CD4-positive, alpha-beta memory T cell (primary cell): ENCODE results near the gene RPS6KB2. TPM values are rescaled to one million over a fixed set of nuclear protein-coding genes. Genes with fewer than 3 reads are reported as not detected.

Experiments used
- CTCF ChIA-PET: fragments of 350-600 bp; sonication (Branson Sonifier 250); formaldehyde crosslinking; loops from one replicate; lab custom pipeline; 2021; ENCODE audit warnings: inconsistent platforms; ENCODE audit not compliant: partially characterized antibody; lab: Charles Lee
- POLR2A ChIA-PET: fragments of 350-600 bp; sonication (Branson Sonifier 250); formaldehyde crosslinking; loops from one replicate; lab custom pipeline; 2021; ENCODE audit not compliant: partially characterized antibody; lab: Charles Lee
- DNase-seq, 5 donors: peaks; one replicate each; pipeline versions ENCODE4 v3.0.0 to v3.0.0-alpha.2; 2020 to 2022; ENCODE audit warnings: mixed read lengths in 1 of 5
- H3K27ac ChIP-seq: one replicate; pipeline ENCODE4 v1.7.0; 2013; ENCODE audit warnings: low read depth, low read length
- H3K27me3 ChIP-seq: 2 replicates; pipeline ENCODE4 v1.7.0; 2013; ENCODE audit warnings: mild to moderate bottlenecking, low read length, moderate library complexity; ENCODE audit not compliant: insufficient read depth
- H3K36me3 ChIP-seq: 2 replicates; pipeline ENCODE4 v1.7.0; 2013; ENCODE audit warnings: mild to moderate bottlenecking, low read length, moderate library complexity; ENCODE audit not compliant: insufficient read depth
- H3K4me1 ChIP-seq: 2 replicates; pipeline ENCODE4 v1.7.0; 2013; ENCODE audit warnings: mild to moderate bottlenecking, low read length, moderate library complexity; ENCODE audit not compliant: insufficient read depth
- H3K4me3 ChIP-seq, 2 donors: one replicate each; pipeline ENCODE4 v1.7.0; 2013; ENCODE audit warnings: low read length in 2 of 2, mild to moderate bottlenecking in 1 of 2
- H3K9me3 ChIP-seq, 2 donors: one replicate each; pipeline ENCODE4 v1.7.0; 2013; ENCODE audit warnings: low read length in 2 of 2, control low read depth in 1 of 2; ENCODE audit not compliant: control insufficient read depth in 1 of 2
- H3K27ac Mint-ChIP-seq, 7 donors: one replicate each; pipeline ENCODE4 v1.8.0; 2020 to 2021; ENCODE audit warnings: mixed read lengths in 7 of 7, mild to moderate bottlenecking in 6 of 7, inconsistent platforms in 3 of 7, moderate library complexity in 3 of 7
- H3K27me3 Mint-ChIP-seq, 2 donors: one replicate each; pipeline ENCODE4 v1.8.0; 2020 to 2021; ENCODE audit warnings: mixed read lengths in 2 of 2
- H3K36me3 Mint-ChIP-seq, 2 donors: one replicate each; pipeline ENCODE4 v1.8.0; 2020 to 2021; ENCODE audit warnings: mixed read lengths in 2 of 2, inconsistent platforms in 1 of 2, mild to moderate bottlenecking in 1 of 2
- H3K4me1 Mint-ChIP-seq, 4 donors: one replicate each; pipeline ENCODE4 v1.8.0; 2020 to 2021; ENCODE audit warnings: mixed read lengths in 4 of 4, mild to moderate bottlenecking in 1 of 4
- H3K4me3 Mint-ChIP-seq, 8 donors: one replicate each; pipeline ENCODE4 v1.8.0; 2020 to 2021; ENCODE audit warnings: mixed read lengths in 8 of 8, mild to moderate bottlenecking in 7 of 8, moderate library complexity in 6 of 8, inconsistent platforms in 3 of 8
- H3K9me3 Mint-ChIP-seq, 8 donors: one replicate each; pipeline ENCODE4 v1.8.0; 2020 to 2021; ENCODE audit warnings: mixed read lengths in 8 of 8, mild to moderate bottlenecking in 5 of 8, inconsistent platforms in 3 of 8, moderate library complexity in 1 of 8
- intact Hi-C: fragments of 100-400 bp; cut with micrococcal nuclease; formaldehyde crosslinking; loops from one replicate; pipeline ENCODE4 v1.15.1; 2023
- polyA plus RNA-seq, 2 donors: library from polyadenylated mRNA; unstranded; fragments of 300-500 nt; fragmentation: Illumina TruSeq; gene quantifications; one replicate each; pipeline ENCODE4 v1.2.3, GENCODE V29; 2021
- total RNA-seq, 2 experiments: library from RNA; stranded (reverse); gene quantifications; one replicate each; pipeline ENCODE4 v1.2.3, GENCODE V29; 2021

The RPS6KB2 gene
- total and polyA plus RNA-seq, 4 experiments from 2014 or later: 55.2 to 79.9 (median 68.2) TPM

GRCh38 chr11:67397536-67397935, 30.8 kb upstream of the RPS6KB2 start:
- ChIA-PET CTCF (interaction anchor here (0.8 to 1.9 kb wide), 3 partner anchors 15 to 80 kb away, joined by 3 to 9 read pairs (median 4); no protein-coding TSS in a partner anchor), POLR2A (interaction anchor here (1.1 to 21.5 kb wide), 6 partner anchors 10 to 156 kb away, joined by 3 to 2262 read pairs (median 105); partner anchors contain the start of genes AIP, CARNS1, PTPRCAP and RPS6KB2)
- Mint-ChIP-seq H3K27me3 (no peaks in the 10 kb centered on the region), H3K4me3 (peak overlapping the region in 7 of 8 donors; percentile 3 to 77 (median 50)), H3K4me1 (peaks cover 24 to 63% (median 47%) of the 10 kb centered on the region in 4 donors), H3K36me3 (peaks cover 20 to 37% of the 10 kb centered on the region in 2 donors), H3K27ac (peak overlapping the region; percentile 36 to 87 (median 71)), H3K9me3 (peaks cover 0 to 1% (median 0%) of the 10 kb centered on the region in 8 donors)
- H3K4me1 ChIP-seq: peaks cover 55% of the 10 kb centered on the region
- H3K9me3 ChIP-seq: no peaks in the 10 kb centered on the region
- peaks cover 28% of the 10 kb centered on the region for H3K36me3 ChIP-seq
- H3K27ac ChIP-seq: peak overlapping the region; percentile 42
- H3K27me3 ChIP-seq: no peaks in the 10 kb centered on the region
- H3K4me3 ChIP-seq: no peak overlapping the region
- intact Hi-C loops: no loop called here
- no peak for DNase-seq

- H3K27ac ChIP-seq: no peak overlapping the region
- H3K4me1 ChIP-seq: peaks cover 58% of the 10 kb centered on the region
- H3K36me3 Mint-ChIP-seq: peaks cover 20 to 35% of the 10 kb centered on the region in 2 donors
- peak overlapping the region; percentile 36 to 87 (median 74) for H3K27ac Mint-ChIP-seq
- intact Hi-C loops: no loop called here
- no peak for DNase-seq
- ChIA-PET CTCF (interaction anchor here (0.8 kb wide), 1 partner anchor 15 kb away, joined by 3 read pairs; no protein-coding TSS in a partner anchor), POLR2A (interaction anchor here (1.9 to 21.5 kb wide), 4 partner anchors 10 to 90 kb away, joined by 16 to 2262 read pairs (median 227); partner anchors contain the start of genes AIP, CARNS1, PTPRCAP and RPS6KB2)
- peaks cover 22 to 61% (median 44%) of the 10 kb centered on the region in 4 donors for H3K4me1 Mint-ChIP-seq
- peaks cover 28% of the 10 kb centered on the region for H3K36me3 ChIP-seq
- H3K27me3 ChIP-seq: no peaks in the 10 kb centered on the region
- peak overlapping the region in 7 of 8 donors; percentile 23 to 77 (median 61) for H3K4me3 Mint-ChIP-seq
- H3K4me3 ChIP-seq: no peak overlapping the region
- H3K27me3 Mint-ChIP-seq: no peaks in the 10 kb centered on the region
- H3K9me3 ChIP-seq: no peaks in the 10 kb centered on the region
- no peaks in the 10 kb centered on the region for H3K9me3 Mint-ChIP-seq
These were observed 30.2 kb upstream of the RPS6KB2 start for GRCh38 chr11:67397986-67398660.

GRCh38 chr11:67398661-67399563, 29.4 kb upstream of the RPS6KB2 start:
- DNase-seq: no peak
- H3K27ac ChIP-seq: no peak overlapping the region
- CTCF ChIA-PET: interaction anchor here (5.2 kb wide), 1 partner anchor 8 kb away, joined by 40 read pairs; the partner anchor contains the start of gene RAD9A
- H3K4me3 ChIP-seq: no peak overlapping the region
- no peaks in the 10 kb centered on the region for H3K27me3 Mint-ChIP-seq
- peak overlapping the region in 6 of 7 donors; percentile 50 to 90 (median 65) for H3K27ac Mint-ChIP-seq
- H3K36me3 Mint-ChIP-seq: peaks cover 18 to 36% of the 10 kb centered on the region in 2 donors
- no peaks in the 10 kb centered on the region for H3K9me3 ChIP-seq
- H3K4me1 ChIP-seq: peaks cover 63% of the 10 kb centered on the region
- H3K4me1 Mint-ChIP-seq: peaks cover 23 to 60% (median 41%) of the 10 kb centered on the region in 4 donors
- peak overlapping the region; percentile 13 to 91 (median 46) for H3K4me3 Mint-ChIP-seq
- POLR2A ChIA-PET: interaction anchor here (1.9 to 21.5 kb wide), 7 partner anchors 9 to 104 kb away, joined by 7 to 2262 read pairs (median 130); partner anchors contain the start of genes AIP, CARNS1, CORO1B and GPR152
- intact Hi-C loops: no loop called here
- H3K36me3 ChIP-seq: peaks cover 28% of the 10 kb centered on the region
- no peaks in the 10 kb centered on the region for H3K9me3 Mint-ChIP-seq
- H3K27me3 ChIP-seq: no peaks in the 10 kb centered on the region

GRCh38 chr11:67400251-67400941, 27.9 kb upstream of the RPS6KB2 start:
- Mint-ChIP-seq H3K27ac (peak overlapping the region; percentile 70 to 90 (median 87)), H3K27me3 (no peaks in the 10 kb centered on the region), H3K36me3 (peaks cover 21 to 46% of the 10 kb centered on the region in 2 donors), H3K4me3 (peak overlapping the region; percentile 89 to 94 (median 90)), H3K9me3 (no peaks in the 10 kb centered on the region), H3K4me1 (peaks cover 24 to 73% (median 40%) of the 10 kb centered on the region in 4 donors)
- Histone ChIP-seq H3K4me1 (peaks cover 69% of the 10 kb centered on the region), H3K4me3 (peak overlapping the region; percentile 44 to 78), H3K27me3 (no peaks in the 10 kb centered on the region), H3K9me3 (no peaks in the 10 kb centered on the region), H3K27ac (peak overlapping the region; percentile 78), H3K36me3 (peaks cover 27% of the 10 kb centered on the region)
- intact Hi-C loops: no loop called here
- POLR2A ChIA-PET: interaction anchor here (1.0 to 21.5 kb wide), 19 partner anchors 8 to 160 kb away, joined by 3 to 2262 read pairs (median 16); partner anchors contain the start of genes AIP, ANKRD13D, CARNS1 and CDK2AP2
- DNase-seq: no peak
- CTCF ChIA-PET: interaction anchor here (1.2 to 5.7 kb wide), 20 partner anchors 9 to 230 kb away, joined by 3 to 65 read pairs (median 8); partner anchors contain the start of genes AIP, CARNS1, PITPNM1 and POLD4

GRCh38 chr11:67400942-67401494, 27.3 kb upstream of the RPS6KB2 start:
- H3K4me3 ChIP-seq: peak overlapping the region; percentile 44 to 78
- Mint-ChIP-seq H3K27me3 (no peaks in the 10 kb centered on the region), H3K4me3 (peak overlapping the region; percentile 89 to 94 (median 90)), H3K27ac (peak overlapping the region; percentile 70 to 90 (median 87)), H3K9me3 (no peaks in the 10 kb centered on the region), H3K36me3 (peaks cover 21 to 50% of the 10 kb centered on the region in 2 donors), H3K4me1 (peaks cover 24 to 79% (median 42%) of the 10 kb centered on the region in 4 donors)
- H3K27me3 ChIP-seq: no peaks in the 10 kb centered on the region
- peak in 1 of 5 donors; percentile 69 for DNase-seq
- POLR2A ChIA-PET: interaction anchor here (0.6 to 21.5 kb wide), 30 partner anchors 8 to 1510 kb away, joined by 3 to 2262 read pairs (median 8); partner anchors contain the start of genes AIP, ANKRD13D, CABP4 and CARNS1
- H3K4me1 ChIP-seq: peaks cover 75% of the 10 kb centered on the region
- CTCF ChIA-PET: interaction anchor here (0.9 to 5.7 kb wide), 29 partner anchors 10 to 229 kb away, joined by 3 to 65 read pairs (median 6); partner anchors contain the start of genes AIP, CARNS1, PITPNM1 and POLD4
- intact Hi-C loops: loop anchor here (1.0 kb wide), 4 partner anchors 9 to 107 kb away; partner anchors contain the start of genes CDK2AP2 and TMEM134
- H3K36me3 ChIP-seq: peaks cover 32% of the 10 kb centered on the region
- peak overlapping the region; percentile 78 for H3K27ac ChIP-seq
- no peaks in the 10 kb centered on the region for H3K9me3 ChIP-seq
